Suprapubic skin (tissue), 3 donors: ENCODE results near the gene ATP6V0A4.
"Not testable (repeated sequence)": the region's sequence is repeated elsewhere in the genome, so short reads cannot be mapped to it uniquely, and the experiment has no call there.

ENCODE experiments used
- CTCF ChIP-seq, 2 donors: fragments of 200-600 bp in 1 of 2; fragments of 450-650 bp in 1 of 2; sonication (generic) in 1 of 2; IDR thresholded peaks; one replicate each; pipeline ENCODE4 v1.5.1; 2016 to 2019; ENCODE audit warnings: antibody characterized with exemption in 2 of 2, mild to moderate bottlenecking in 1 of 2, moderate library complexity in 1 of 2
- EP300 ChIP-seq: sonication (generic); formaldehyde crosslinking; IDR thresholded peaks from one replicate; pipeline ENCODE4 v1.6.1; 2017; ENCODE audit warnings: antibody characterized with exemption

GRCh38 chr7:138811327-138811726, 13.3 kb upstream of the ATP6V0A4 start:
- TF ChIP-seq EP300; CTCF (IDR thresholded peaks at IDR 0.05): not testable (repeated sequence)
